ENCODE results near the gene DCLK3.

DCLK3 gene

GRCh38 chr3:36765104-36765503, 751 bp upstream of the DCLK3 start:
- no peak for DNase-seq

GRCh38 chr3:36764704-36765038, 318 bp upstream of the DCLK3 start:
- DNase-seq, result no peak

- DNase-seq, result no peak
Measured at GRCh38 chr3:36762918-36763849, 1.2 kb downstream of the DCLK3 start.

GRCh38 chr3:36761779-36762178, 2.6 kb downstream of the DCLK3 start:
- no peak for DNase-seq

- DNase-seq, result no peak
Measured at GRCh38 chr3:36756269-36756668, 8.1 kb downstream of the DCLK3 start.

- no peak for DNase-seq
Measured at GRCh38 chr3:36751326-36751725, 13.0 kb downstream of the DCLK3 start.

- DNase-seq, result no peak
Measured at GRCh38 chr3:36750737-36751136, 13.6 kb downstream of the DCLK3 start.

- no peak for DNase-seq
Measured at GRCh38 chr3:36744763-36745162, 19.6 kb downstream of the DCLK3 start.

- no peak for DNase-seq
Measured at GRCh38 chr3:36743826-36744225, 20.5 kb downstream of the DCLK3 start.

GRCh38 chr3:36741285-36741684, 23.1 kb downstream of the DCLK3 start:
- DNase-seq, result no peak

GRCh38 chr3:36740787-36741186, 23.6 kb downstream of the DCLK3 start:
- no peak for DNase-seq

GRCh38 chr3:36738702-36739101, 25.7 kb downstream of the DCLK3 start:
- no peak for DNase-seq

GRCh38 chr3:36736301-36736700, 28.1 kb downstream of the DCLK3 start:
- DNase-seq, result no peak

GRCh38 chr3:36734742-36735141, 29.6 kb downstream of the DCLK3 start:
- no peak for DNase-seq

GRCh38 chr3:36733723-36734122, 30.6 kb downstream of the DCLK3 start:
- no peak for DNase-seq

GRCh38 chr3:36733162-36733696, 31.1 kb downstream of the DCLK3 start:
- no peak for DNase-seq

GRCh38 chr3:36730966-36731365, 33.4 kb downstream of the DCLK3 start:
- no peak for DNase-seq

- no peak for DNase-seq
Measured at GRCh38 chr3:36729204-36730056, 34.9 kb downstream of the DCLK3 start.

- no peak for DNase-seq
Measured at GRCh38 chr3:36714343-36715086, 49.8 kb downstream of the DCLK3 start.

GRCh38 chr3:36713904-36714303, 50.4 kb downstream of the DCLK3 start:
- DNase-seq, result no peak

GRCh38 chr3:36710606-36711005, 53.7 kb downstream of the DCLK3 start:
- DNase-seq, result no peak

- no peak for DNase-seq
Measured at GRCh38 chr3:36709826-36710365, 54.5 kb downstream of the DCLK3 start.

GRCh38 chr3:36709281-36709680, 55.1 kb downstream of the DCLK3 start:
- no peak for DNase-seq
